PC-3 (cell line): ENCODE measurements around the gene CLIC4.

Source experiments
- EZH2 ChIP-seq: fragments of 300-600 bp; sonication (generic); IDR thresholded peaks from one replicate; pipeline ENCODE4 v1.6.1; 2017; ENCODE audit warnings: antibody characterized with exemption, mild to moderate bottlenecking, low read length; ENCODE audit not compliant: unreplicated experiment
- EZH2phosphoT487 ChIP-seq: fragments of 300-600 bp; sonication (generic); IDR thresholded peaks from 2 replicates; pipeline ENCODE4 v1.6.1; 2018; ENCODE audit warnings: mild to moderate bottlenecking, antibody characterized with exemption, low read length, borderline replicate concordance
- TF ChIP-seq, protein P1 (sequence below): fragments of 300-600 bp; sonication (generic); conservative IDR thresholded peaks from 2 replicates; pipeline ENCODE4 v1.5.1; 2017; ENCODE audit warnings: antibody characterized with exemption, low read depth, mild to moderate bottlenecking, low read length

DNA sequence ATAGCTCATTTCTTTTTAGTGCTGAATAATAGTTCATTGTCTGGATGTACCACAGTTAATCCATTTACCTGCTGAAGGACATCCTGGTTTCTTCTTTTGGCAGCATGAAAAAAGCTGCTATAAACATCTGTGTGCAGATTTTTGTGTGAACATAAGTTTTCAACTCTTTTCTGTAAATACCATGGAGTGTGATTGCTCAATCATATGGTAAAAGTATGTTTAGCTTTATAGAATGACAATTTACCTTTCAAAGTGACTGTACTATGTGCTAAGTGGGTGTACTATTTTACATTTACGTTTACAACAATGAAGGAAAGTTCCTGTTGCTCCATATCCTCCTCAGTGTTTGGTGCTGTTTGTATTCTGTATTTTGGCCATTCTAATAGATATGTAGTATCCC is 135.8 kb downstream of the CLIC4 start:
- TF ChIP-seq EZH2phosphoT487, result no peak
- TF ChIP-seq, protein P1, sequence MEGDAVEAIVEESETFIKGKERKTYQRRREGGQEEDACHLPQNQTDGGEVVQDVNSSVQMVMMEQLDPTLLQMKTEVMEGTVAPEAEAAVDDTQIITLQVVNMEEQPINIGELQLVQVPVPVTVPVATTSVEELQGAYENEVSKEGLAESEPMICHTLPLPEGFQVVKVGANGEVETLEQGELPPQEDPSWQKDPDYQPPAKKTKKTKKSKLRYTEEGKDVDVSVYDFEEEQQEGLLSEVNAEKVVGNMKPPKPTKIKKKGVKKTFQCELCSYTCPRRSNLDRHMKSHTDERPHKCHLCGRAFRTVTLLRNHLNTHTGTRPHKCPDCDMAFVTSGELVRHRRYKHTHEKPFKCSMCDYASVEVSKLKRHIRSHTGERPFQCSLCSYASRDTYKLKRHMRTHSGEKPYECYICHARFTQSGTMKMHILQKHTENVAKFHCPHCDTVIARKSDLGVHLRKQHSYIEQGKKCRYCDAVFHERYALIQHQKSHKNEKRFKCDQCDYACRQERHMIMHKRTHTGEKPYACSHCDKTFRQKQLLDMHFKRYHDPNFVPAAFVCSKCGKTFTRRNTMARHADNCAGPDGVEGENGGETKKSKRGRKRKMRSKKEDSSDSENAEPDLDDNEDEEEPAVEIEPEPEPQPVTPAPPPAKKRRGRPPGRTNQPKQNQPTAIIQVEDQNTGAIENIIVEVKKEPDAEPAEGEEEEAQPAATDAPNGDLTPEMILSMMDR, result no peak
- TF ChIP-seq EZH2, result no peak
